Measurements from ENCODE around the gene WDFY4.

DNA sequence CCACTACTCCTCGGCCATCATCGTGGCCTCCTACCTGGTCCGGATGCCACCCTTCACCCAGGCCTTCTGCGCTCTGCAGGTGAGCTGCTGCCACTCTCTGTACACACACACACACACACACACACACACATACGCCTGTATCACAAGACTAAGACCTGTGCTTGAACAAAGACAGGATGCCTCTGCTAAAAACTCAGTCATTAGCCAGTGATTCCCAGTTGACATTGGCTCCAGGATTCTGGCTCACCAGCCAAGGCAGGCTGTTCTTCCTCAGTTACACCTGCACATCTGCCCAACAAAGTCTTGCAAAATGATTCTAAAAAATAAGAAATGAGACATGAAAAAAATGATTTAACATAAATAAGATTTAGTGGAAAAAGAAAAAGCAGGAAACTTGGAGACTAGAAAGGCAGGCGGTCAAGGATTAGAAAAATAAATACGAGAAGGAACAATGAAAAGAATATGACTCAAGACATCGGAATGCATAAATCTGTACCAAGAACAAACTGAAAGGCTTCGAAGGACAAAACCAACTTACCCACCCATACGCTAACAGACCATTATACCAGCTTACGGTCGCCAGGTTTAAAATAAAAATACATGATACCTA lies 262.3 kb downstream of the WDFY4 start:
- TF ChIP-seq, protein P1, sequence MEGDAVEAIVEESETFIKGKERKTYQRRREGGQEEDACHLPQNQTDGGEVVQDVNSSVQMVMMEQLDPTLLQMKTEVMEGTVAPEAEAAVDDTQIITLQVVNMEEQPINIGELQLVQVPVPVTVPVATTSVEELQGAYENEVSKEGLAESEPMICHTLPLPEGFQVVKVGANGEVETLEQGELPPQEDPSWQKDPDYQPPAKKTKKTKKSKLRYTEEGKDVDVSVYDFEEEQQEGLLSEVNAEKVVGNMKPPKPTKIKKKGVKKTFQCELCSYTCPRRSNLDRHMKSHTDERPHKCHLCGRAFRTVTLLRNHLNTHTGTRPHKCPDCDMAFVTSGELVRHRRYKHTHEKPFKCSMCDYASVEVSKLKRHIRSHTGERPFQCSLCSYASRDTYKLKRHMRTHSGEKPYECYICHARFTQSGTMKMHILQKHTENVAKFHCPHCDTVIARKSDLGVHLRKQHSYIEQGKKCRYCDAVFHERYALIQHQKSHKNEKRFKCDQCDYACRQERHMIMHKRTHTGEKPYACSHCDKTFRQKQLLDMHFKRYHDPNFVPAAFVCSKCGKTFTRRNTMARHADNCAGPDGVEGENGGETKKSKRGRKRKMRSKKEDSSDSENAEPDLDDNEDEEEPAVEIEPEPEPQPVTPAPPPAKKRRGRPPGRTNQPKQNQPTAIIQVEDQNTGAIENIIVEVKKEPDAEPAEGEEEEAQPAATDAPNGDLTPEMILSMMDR (IDR thresholded peaks at IDR 0.05 in 2 of 3, conservative IDR thresholded peaks at IDR 0.05 in 1 of 3; ENCODE audit: borderline replicate concordance in 1 of 3, insufficient read depth in 1 of 3, low read depth in 2 of 3, low read length in 2 of 3) = no peak
- TF ChIP-seq POLR2A (IDR thresholded peaks at IDR 0.05; ENCODE audit: borderline replicate concordance, extremely low read depth, insufficient read depth, insufficient read length) = no peak
- TF ChIP-seq, protein P2, sequence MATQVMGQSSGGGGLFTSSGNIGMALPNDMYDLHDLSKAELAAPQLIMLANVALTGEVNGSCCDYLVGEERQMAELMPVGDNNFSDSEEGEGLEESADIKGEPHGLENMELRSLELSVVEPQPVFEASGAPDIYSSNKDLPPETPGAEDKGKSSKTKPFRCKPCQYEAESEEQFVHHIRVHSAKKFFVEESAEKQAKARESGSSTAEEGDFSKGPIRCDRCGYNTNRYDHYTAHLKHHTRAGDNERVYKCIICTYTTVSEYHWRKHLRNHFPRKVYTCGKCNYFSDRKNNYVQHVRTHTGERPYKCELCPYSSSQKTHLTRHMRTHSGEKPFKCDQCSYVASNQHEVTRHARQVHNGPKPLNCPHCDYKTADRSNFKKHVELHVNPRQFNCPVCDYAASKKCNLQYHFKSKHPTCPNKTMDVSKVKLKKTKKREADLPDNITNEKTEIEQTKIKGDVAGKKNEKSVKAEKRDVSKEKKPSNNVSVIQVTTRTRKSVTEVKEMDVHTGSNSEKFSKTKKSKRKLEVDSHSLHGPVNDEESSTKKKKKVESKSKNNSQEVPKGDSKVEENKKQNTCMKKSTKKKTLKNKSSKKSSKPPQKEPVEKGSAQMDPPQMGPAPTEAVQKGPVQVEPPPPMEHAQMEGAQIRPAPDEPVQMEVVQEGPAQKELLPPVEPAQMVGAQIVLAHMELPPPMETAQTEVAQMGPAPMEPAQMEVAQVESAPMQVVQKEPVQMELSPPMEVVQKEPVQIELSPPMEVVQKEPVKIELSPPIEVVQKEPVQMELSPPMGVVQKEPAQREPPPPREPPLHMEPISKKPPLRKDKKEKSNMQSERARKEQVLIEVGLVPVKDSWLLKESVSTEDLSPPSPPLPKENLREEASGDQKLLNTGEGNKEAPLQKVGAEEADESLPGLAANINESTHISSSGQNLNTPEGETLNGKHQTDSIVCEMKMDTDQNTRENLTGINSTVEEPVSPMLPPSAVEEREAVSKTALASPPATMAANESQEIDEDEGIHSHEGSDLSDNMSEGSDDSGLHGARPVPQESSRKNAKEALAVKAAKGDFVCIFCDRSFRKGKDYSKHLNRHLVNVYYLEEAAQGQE (IDR thresholded peaks at IDR 0.05; ENCODE audit: low read depth) = no peak
- TF ChIP-seq, protein P3, sequence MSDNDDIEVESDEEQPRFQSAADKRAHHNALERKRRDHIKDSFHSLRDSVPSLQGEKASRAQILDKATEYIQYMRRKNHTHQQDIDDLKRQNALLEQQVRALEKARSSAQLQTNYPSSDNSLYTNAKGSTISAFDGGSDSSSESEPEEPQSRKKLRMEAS (IDR thresholded peaks at IDR 0.05) = no peak
- TF ChIP-seq JUND (IDR thresholded peaks at IDR 0.05) = no peak
- no peak for TF ChIP-seq FOSL1 (IDR thresholded peaks at IDR 0.05; ENCODE audit: low read depth)
